T-cell (primary cell): ENCODE measurements around the gene SORT1. TPM values are rescaled to one million over a fixed set of nuclear protein-coding genes. Genes with fewer than 3 reads are reported as not detected.

Experiments used
- ATAC-seq, 4 experiments: fragments of 200-7000 bp in 3 of 4; fragments of 150-1000 bp in 1 of 4; cut with Tn5 transposase; replicated peaks in 1 of 4; 1 replicate in 3 of 4; 2 replicates in 1 of 4; pipeline ENCODE4 v1.10.0; 2021; ENCODE audit warnings: moderate library complexity in 3 of 4, mild to moderate bottlenecking in 2 of 4, moderate number of reproducible peaks in 1 of 4
- CTCF ChIA-PET, 2 donors: fragments of 300-600 bp; sonication (Branson Sonifier 250); formaldehyde crosslinking; loops; one replicate each; lab custom pipeline; 2022; ENCODE audit warnings: antibody characterized with exemption in 2 of 2; lab: Charles Lee
- POLR2A ChIA-PET, 2 donors: fragments of 300-600 bp; sonication (Branson Sonifier 250); formaldehyde crosslinking; loops; one replicate each; lab custom pipeline; 2022; ENCODE audit warnings: antibody characterized with exemption in 2 of 2; lab: Charles Lee
- DNase-seq, 35 experiments: peaks; one replicate each; pipeline versions ENCODE4 v3.0.0 to v3.0.0-alpha.2; 2013 to 2023
- H3K27ac ChIP-seq: one replicate; pipeline ENCODE4 v1.5.1; 2013; ENCODE audit warnings: low read length
- H3K27me3 ChIP-seq, 2 experiments: replicated peaks in 1 of 2; 1 replicate in 1 of 2; 2 replicates in 1 of 2; pipeline versions ENCODE4 v1.6.1 to v1.7.0; 2013; ENCODE audit warnings: low read length in 1 of 2, mixed read lengths in 1 of 2; ENCODE audit not compliant: control insufficient read depth in 2 of 2, insufficient read depth in 2 of 2; ENCODE audit errors: extremely low read depth in 1 of 2
- H3K36me3 ChIP-seq, 2 donors: 1 replicate in 1 of 2; 2 replicates in 1 of 2; pipeline versions ENCODE4 v1.6.1 to v1.7.0; 2013; ENCODE audit warnings: low read length in 1 of 2; ENCODE audit not compliant: control insufficient read depth in 2 of 2, insufficient read depth in 1 of 2; ENCODE audit errors: extremely low read depth in 1 of 2
- H3K4me1 ChIP-seq, 2 experiments: 1 replicate in 1 of 2; 2 replicates in 1 of 2; pipeline versions ENCODE4 v1.6.1 to v1.7.0; 2013; ENCODE audit warnings: low read length in 2 of 2, mixed read lengths in 1 of 2; ENCODE audit not compliant: insufficient read depth in 2 of 2, control insufficient read depth in 1 of 2; ENCODE audit errors: extremely low read depth in 1 of 2
- H3K4me3 ChIP-seq, 2 donors: 1 replicate in 1 of 2; 2 replicates in 1 of 2; pipeline versions ENCODE4 v1.5.1 to v1.7.0; 2013; ENCODE audit warnings: mild to moderate bottlenecking in 2 of 2, low read length in 1 of 2, moderate library complexity in 1 of 2; ENCODE audit not compliant: control insufficient read depth in 1 of 2; ENCODE audit errors: extremely low read depth in 1 of 2
- H3K9me3 ChIP-seq: 2 replicates; pipeline ENCODE4 v1.7.0; 2013
- H3K27ac Mint-ChIP-seq, 2 donors: one replicate each; pipeline ENCODE4 v1.8.0; 2020 to 2021; ENCODE audit warnings: mild to moderate bottlenecking in 2 of 2, mixed read lengths in 2 of 2
- H3K27me3 Mint-ChIP-seq, 2 donors: one replicate each; pipeline ENCODE4 v1.8.0; 2021 to 2022; ENCODE audit warnings: mixed read lengths in 2 of 2
- H3K36me3 Mint-ChIP-seq: one replicate; pipeline ENCODE4 v1.8.0; 2021; ENCODE audit warnings: mixed read lengths
- H3K4me1 Mint-ChIP-seq, 3 donors: one replicate each; pipeline ENCODE4 v1.8.0; 2020 to 2022; ENCODE audit warnings: mixed read lengths in 3 of 3, mild to moderate bottlenecking in 1 of 3
- H3K4me3 Mint-ChIP-seq, 3 donors: one replicate each; pipeline ENCODE4 v1.8.0; 2020 to 2022; ENCODE audit warnings: mild to moderate bottlenecking in 3 of 3, mixed read lengths in 3 of 3, moderate library complexity in 3 of 3
- H3K9me3 Mint-ChIP-seq, 3 donors: one replicate each; pipeline ENCODE4 v1.8.0; 2020 to 2022; ENCODE audit warnings: mixed read lengths in 3 of 3
- WGBS: methylation state at CpG from one replicate; pipeline ENCODE4 v1.1.5; 2013; ENCODE audit warnings: missing lambda C conversion rate; ENCODE audit not compliant: insufficient coverage; 5-methylcytosine and 5-hydroxymethylcytosine counted together
- total RNA-seq, 35 experiments: library from RNA in 6 of 35; stranded (reverse) in 6 of 35; fragments of 120-200 nt in 1 of 35; gene quantifications; one replicate each; pipeline versions ENCODE4 v1.2.1 to v1.2.4 and lab custom pipeline; 2013 to 2026

Gene SORT1
- total RNA-seq, 5 donors from 2014 or later (not counting 1 experiment from before 2014, with no cell fraction given), result 0.82 to 2.9 (median 1.5) TPM

DNA sequence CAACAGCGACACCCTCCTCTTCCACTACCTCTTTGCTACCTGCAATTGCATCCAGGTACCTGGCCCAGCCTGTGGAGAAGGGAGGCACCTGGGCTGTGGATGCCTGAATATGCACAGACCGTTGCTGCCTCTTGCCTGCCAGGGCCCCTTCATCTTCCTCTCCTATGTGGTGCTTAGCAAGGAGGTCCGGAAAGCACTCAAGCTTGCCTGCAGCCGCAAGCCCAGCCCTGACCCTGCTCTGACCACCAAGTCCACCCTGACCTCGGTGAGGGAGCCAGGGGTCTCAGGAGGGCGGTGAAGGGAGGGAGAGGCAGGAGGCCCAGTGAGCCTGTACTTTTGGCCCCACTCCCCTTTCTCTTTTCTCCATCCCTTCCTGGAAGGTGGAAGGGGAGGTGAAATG, 126.3 kb downstream of the SORT1 start:
- Mint-ChIP-seq H3K27ac (no peak overlapping the region), H3K4me1 (peaks cover 0 to 3% (median 0%) of the 10 kb centered on the region in 3 donors), H3K9me3 (no peaks in the 10 kb centered on the region), H3K36me3 (peaks cover 2% of the 10 kb centered on the region), H3K27me3 (peaks cover 0 to 3% of the 10 kb centered on the region in 2 donors), H3K4me3 (no peak overlapping the region)
- no peak overlapping the region for H3K4me3 ChIP-seq
- peaks cover 0 to 10% of the 10 kb centered on the region in 2 donors for H3K36me3 ChIP-seq
- ChIA-PET POLR2A (no interaction called here), CTCF (no interaction called here)
- DNase-seq (no peak), ATAC-seq (no peak)
- WGBS, result 74% methylated on average over 3 of the region's 6 CpGs
- no peaks in the 10 kb centered on the region for H3K9me3 ChIP-seq
- no peaks in the 10 kb centered on the region for H3K4me1 ChIP-seq
- peaks cover 0 to 7% of the 10 kb centered on the region in 2 experiments for H3K27me3 ChIP-seq
- no peak overlapping the region for H3K27ac ChIP-seq

DNA sequence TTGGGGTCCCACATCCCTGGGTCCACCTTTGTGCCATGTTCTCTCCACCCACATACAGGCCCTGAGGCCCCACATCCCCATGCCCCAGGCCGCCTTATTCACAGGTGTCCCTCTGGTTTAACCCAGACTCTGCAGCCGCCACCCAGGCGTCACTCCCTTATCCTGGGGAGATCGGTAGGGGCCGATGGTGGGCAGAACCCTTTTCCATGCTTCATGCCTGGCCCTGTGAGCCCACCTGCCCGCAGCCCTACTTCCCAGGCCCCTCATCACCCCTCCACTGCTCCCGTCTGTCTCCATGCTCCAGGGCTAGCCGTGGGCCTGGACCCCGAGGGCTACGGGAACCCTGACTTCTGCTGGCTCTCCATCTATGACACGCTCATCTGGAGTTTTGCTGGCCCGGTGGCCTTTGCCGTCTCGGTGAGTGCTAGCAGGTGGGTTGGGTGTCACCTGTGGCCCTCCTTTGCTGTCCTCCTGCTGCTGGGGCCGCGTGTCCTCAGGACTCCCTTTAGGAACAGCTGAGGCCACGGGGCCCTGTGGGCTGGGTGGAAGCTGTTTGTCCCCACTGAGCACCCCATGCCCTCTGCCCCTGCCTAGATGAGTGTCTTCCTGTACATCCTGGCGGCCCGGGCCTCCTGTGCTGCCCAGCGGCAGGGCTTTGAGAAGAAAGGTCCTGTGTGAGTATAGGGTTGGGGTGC, 126.9 kb downstream of the SORT1 start:
- Mint-ChIP-seq H3K9me3 (no peaks in the 10 kb centered on the region), H3K27me3 (peaks cover 0 to 3% of the 10 kb centered on the region in 2 donors), H3K36me3 (peaks cover 2% of the 10 kb centered on the region), H3K27ac (no peak overlapping the region), H3K4me3 (no peak overlapping the region), H3K4me1 (peaks cover 0 to 3% (median 0%) of the 10 kb centered on the region in 3 donors)
- Histone ChIP-seq H3K4me1 (no peaks in the 10 kb centered on the region), H3K27ac (no peak overlapping the region), H3K27me3 (peaks cover 0 to 7% of the 10 kb centered on the region in 2 experiments), H3K9me3 (no peaks in the 10 kb centered on the region), H3K4me3 (no peak overlapping the region), H3K36me3 (peaks cover 0 to 10% of the 10 kb centered on the region in 2 donors)
- ChIA-PET POLR2A (no interaction called here), CTCF (no interaction called here)
- DNase-seq (no peak), ATAC-seq (no peak)
- WGBS, result 91% methylated on average over 16 of the region's 20 CpGs

GRCh38 chr1:109269981-109270622, 127.6 kb downstream of the SORT1 start:
- peaks cover 0 to 10% of the 10 kb centered on the region in 2 donors for H3K36me3 ChIP-seq
- H3K4me3 ChIP-seq, result no peak overlapping the region
- no peaks in the 10 kb centered on the region for H3K9me3 ChIP-seq
- H3K27ac ChIP-seq, result no peak overlapping the region
- ChIA-PET POLR2A (no interaction called here), CTCF (no interaction called here)
- Mint-ChIP-seq H3K27me3 (peaks cover 0 to 3% of the 10 kb centered on the region in 2 donors), H3K4me3 (no peak overlapping the region), H3K27ac (no peak overlapping the region), H3K36me3 (peaks cover 2% of the 10 kb centered on the region), H3K4me1 (peaks cover 0 to 3% (median 0%) of the 10 kb centered on the region in 3 donors), H3K9me3 (no peaks in the 10 kb centered on the region)
- 86% methylated on average over 17 of the region's 17 CpGs for WGBS
- no peak for ATAC-seq
- no peak for DNase-seq
- peaks cover 0 to 7% of the 10 kb centered on the region in 2 experiments for H3K27me3 ChIP-seq
- no peaks in the 10 kb centered on the region for H3K4me1 ChIP-seq

DNA sequence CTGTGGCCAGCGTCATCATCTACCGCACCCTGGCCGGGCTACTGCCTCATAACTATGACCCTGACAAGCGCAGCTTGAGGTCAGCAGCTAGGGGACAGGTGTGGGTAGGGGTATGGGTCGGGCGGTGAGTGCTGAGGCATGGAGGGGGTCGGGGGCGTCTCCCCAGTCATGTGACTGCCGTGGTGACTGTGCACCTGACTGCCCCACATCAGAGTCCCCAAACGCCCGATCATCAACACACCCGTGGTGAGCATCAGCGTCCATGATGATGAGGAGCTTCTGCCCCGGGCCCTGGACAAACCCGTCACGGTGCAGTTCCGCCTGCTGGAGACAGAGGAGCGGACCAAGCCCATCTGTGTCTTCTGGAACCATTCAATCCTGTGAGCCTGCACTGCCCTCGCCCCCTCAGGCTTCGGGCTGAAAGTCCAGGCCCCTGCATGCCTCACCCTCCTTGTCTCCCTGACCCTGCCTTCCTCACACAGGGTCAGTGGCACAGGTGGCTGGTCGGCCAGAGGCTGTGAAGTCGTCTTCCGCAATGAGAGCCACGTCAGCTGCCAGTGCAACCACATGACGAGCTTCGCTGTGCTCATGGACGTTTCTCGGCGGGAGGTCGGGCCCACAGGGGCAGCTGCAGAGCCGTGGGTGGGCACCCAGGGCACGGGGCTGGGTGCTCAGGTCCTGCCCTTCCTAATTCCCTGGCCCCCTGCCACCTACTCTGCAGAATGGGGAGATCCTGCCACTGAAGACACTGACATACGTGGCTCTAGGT, 128.3 kb downstream of the SORT1 start:
- no peaks in the 10 kb centered on the region for H3K4me1 ChIP-seq
- H3K27ac ChIP-seq, result no peak overlapping the region
- 85% methylated on average over 31 of the region's 33 CpGs for WGBS
- peaks cover 0 to 10% of the 10 kb centered on the region in 2 donors for H3K36me3 ChIP-seq
- H3K4me1 Mint-ChIP-seq, result peaks cover 0 to 3% (median 0%) of the 10 kb centered on the region in 3 donors
- no peaks in the 10 kb centered on the region for H3K9me3 ChIP-seq
- ChIA-PET POLR2A (no interaction called here), CTCF (interaction anchor here in 1 of 2 donors (0.5 kb wide), 1 partner anchor 130 kb away, joined by 7 read pairs; no protein-coding TSS in a partner anchor)
- H3K36me3 Mint-ChIP-seq, result peaks cover 2% of the 10 kb centered on the region
- DNase-seq, result no peak
- ATAC-seq, result no peak
- H3K27ac Mint-ChIP-seq, result no peak overlapping the region
- peaks cover 0 to 7% of the 10 kb centered on the region in 2 experiments for H3K27me3 ChIP-seq
- H3K9me3 Mint-ChIP-seq, result no peaks in the 10 kb centered on the region
- H3K4me3 ChIP-seq, result no peak overlapping the region
- no peak overlapping the region for H3K4me3 Mint-ChIP-seq
- H3K27me3 Mint-ChIP-seq, result peaks cover 0 to 3% of the 10 kb centered on the region in 2 donors

DNA sequence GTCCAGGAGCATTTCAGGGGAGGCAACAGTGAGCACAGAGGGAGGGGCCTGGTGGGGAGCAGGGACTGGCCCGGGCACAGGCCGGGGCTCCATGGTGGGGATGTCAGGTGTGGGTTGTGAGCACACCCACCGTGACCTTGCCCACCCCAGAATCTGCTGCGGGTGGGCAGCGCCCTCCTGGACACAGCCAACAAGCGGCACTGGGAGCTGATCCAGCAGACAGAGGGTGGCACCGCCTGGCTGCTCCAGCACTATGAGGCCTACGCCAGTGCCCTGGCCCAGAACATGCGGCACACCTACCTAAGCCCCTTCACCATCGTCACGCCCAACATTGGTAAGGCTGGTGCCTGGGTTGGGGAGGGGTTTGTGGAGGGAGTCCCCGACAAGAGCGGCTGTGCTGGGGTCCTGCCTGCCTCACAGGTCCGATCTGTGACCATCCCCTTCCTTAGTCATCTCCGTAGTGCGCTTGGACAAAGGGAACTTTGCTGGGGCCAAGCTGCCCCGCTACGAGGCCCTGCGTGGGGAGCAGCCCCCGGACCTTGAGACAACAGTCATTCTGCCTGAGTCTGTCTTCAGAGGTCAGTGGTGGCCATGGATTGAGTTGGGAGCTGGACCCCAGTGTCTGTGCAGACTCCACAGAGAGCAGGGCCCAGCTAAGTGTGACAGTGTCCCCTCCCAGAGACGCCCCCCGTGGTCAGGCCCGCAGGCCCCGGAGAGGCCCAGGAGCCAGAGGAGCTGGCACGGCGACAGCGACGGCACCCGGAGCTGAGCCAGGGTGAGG, 129.1 kb downstream of the SORT1 start:
- no peak overlapping the region for H3K27ac ChIP-seq
- peaks cover 2% of the 10 kb centered on the region for H3K36me3 Mint-ChIP-seq
- ATAC-seq (no peak), DNase-seq (no peak)
- H3K9me3 ChIP-seq, result no peaks in the 10 kb centered on the region
- H3K4me3 ChIP-seq, result no peak overlapping the region
- H3K27ac Mint-ChIP-seq, result no peak overlapping the region
- no peaks in the 10 kb centered on the region for H3K27me3 Mint-ChIP-seq
- CTCF ChIA-PET, result interaction anchor here in 1 of 2 donors (1.0 kb wide), 1 partner anchor 130 kb away, joined by 3 read pairs; the partner anchor contains the start of gene SORT1
- POLR2A ChIA-PET, result no interaction called here
- no peak overlapping the region for H3K4me3 Mint-ChIP-seq
- peaks cover 0 to 10% of the 10 kb centered on the region in 2 donors for H3K36me3 ChIP-seq
- H3K27me3 ChIP-seq, result peaks cover 0 to 8% of the 10 kb centered on the region in 2 experiments
- peaks cover 0 to 2% (median under 1%) of the 10 kb centered on the region in 3 donors for H3K4me1 Mint-ChIP-seq
- H3K9me3 Mint-ChIP-seq, result no peaks in the 10 kb centered on the region
- peaks cover 0 to 2% of the 10 kb centered on the region in 2 experiments for H3K4me1 ChIP-seq
- 92% methylated on average over 16 of the region's 29 CpGs for WGBS
